Body of pancreas (tissue), 4 donors: Measurements from ENCODE around the gene PIK3CB. TPM values are rescaled to one million over a fixed set of nuclear protein-coding genes. Genes with fewer than 3 reads are reported as not detected.
"Not testable (repeated sequence)": the region's sequence is repeated elsewhere in the genome, so short reads cannot be mapped to it uniquely, and the experiment has no call there.

Experiments used
- ATAC-seq: fragments of 150-250 bp; one replicate; pipeline ENCODE4 v1.9.1; 2016
- DNase-seq, 4 donors: peaks; one replicate each; pipeline ENCODE4 v3.0.0-alpha.2; 2019
- H3K27ac ChIP-seq, 4 donors: fragments of 200-600 bp; sonication (generic); 1 replicate in 3 of 4; 2 replicates in 1 of 4; pipeline versions ENCODE4 v1.5.1 to v1.6.1; 2016 to 2019; ENCODE audit warnings: mild to moderate bottlenecking in 1 of 4, mixed read lengths in 1 of 4, moderate library complexity in 1 of 4
- H3K27me3 ChIP-seq, 2 donors: fragments of 200-600 bp; sonication (generic); one replicate each; pipeline ENCODE4 v1.6.0; 2016; ENCODE audit warnings: mild to moderate bottlenecking in 1 of 2
- H3K36me3 ChIP-seq, 2 donors: fragments of 200-600 bp; sonication (generic); replicated peaks in 1 of 2; 2 replicates each; pipeline ENCODE4 v1.5.1; 2016; ENCODE audit warnings: low read depth in 2 of 2; ENCODE audit not compliant: insufficient read depth in 1 of 2
- H3K4me1 ChIP-seq: fragments of 200-600 bp; sonication (generic); one replicate; pipeline ENCODE4 v1.6.0; 2016
- H3K4me3 ChIP-seq, 2 donors: fragments of 200-600 bp; sonication (generic); 1 replicate in 1 of 2; 2 replicates in 1 of 2; pipeline ENCODE4 v1.5.1; 2016 to 2019
- H3K9me3 ChIP-seq, 3 donors: fragments of 200-600 bp; sonication (generic); 1 replicate in 2 of 3; 2 replicates in 1 of 3; pipeline ENCODE4 v1.5.1; 2016
- POLR2A ChIP-seq, 3 donors: fragments of 450-650 bp; IDR thresholded peaks; one replicate each; pipeline ENCODE4 v1.6.1; 2016; ENCODE audit warnings: antibody characterized with exemption in 3 of 3, mild to moderate bottlenecking in 2 of 3
- WGBS, 2 donors: methylation state at CpG; one replicate each; pipeline ENCODE4 v1.1.5; 2017; 5-methylcytosine and 5-hydroxymethylcytosine counted together
- intact Hi-C: fragments of 100-400 bp; cut with DNase I; formaldehyde crosslinking; loops from one replicate; pipeline ENCODE4 v1.15.1; 2023
- total RNA-seq, 2 donors: library from RNA; depleted of rRNA; stranded (reverse); fragments of >200 nt; gene quantifications; one replicate each; pipeline ENCODE4 v1.1.0, GENCODE V29; 2016
- TF ChIP-seq, protein P1 (sequence below), 7 experiments: fragments of 450-650 bp in 4 of 7; fragments of 200-600 bp in 3 of 7; sonication (generic) in 3 of 7; IDR thresholded peaks; one replicate each; pipeline ENCODE4 v1.5.1; 2016 to 2019; ENCODE audit warnings: antibody characterized with exemption in 7 of 7

PIK3CB gene
- total RNA-seq, 2 donors from 2014 or later: 40.2 to 50.1 TPM

DNA sequence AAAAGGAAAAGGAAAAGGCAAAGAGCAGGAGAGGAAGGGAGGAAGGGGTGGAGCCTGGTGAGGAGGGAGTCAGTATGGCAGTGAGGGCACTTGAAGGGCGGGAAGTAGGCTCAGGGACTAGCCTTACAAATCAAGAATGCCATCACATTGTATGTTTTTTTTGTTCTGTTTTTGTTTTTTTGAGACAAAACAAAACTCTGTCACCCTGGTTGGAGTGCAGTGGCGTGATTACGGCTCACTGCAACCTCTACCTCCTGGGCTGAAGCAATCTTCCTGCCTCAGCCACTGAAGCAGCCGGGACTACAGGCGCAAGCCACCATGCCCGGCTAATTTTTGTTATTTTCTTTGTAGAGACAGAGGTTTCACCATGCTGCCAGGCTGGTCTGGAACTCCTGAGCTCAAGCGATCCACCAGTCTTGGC, 10.5 kb upstream of the PIK3CB start:
- DNase-seq (no peak), ATAC-seq (no peak)
- H3K9me3 ChIP-seq: no peaks in the 10 kb centered on the region
- WGBS, 2 donors: 89 to 94% methylated on average over 7 of the region's 7 CpGs
- H3K4me3 ChIP-seq: no peak overlapping the region
- intact Hi-C loops: no loop called here
- H3K27me3 ChIP-seq: no peaks in the 10 kb centered on the region
- no peak for TF ChIP-seq POLR2A (IDR thresholded peaks at IDR 0.05)
- TF ChIP-seq, protein P1, sequence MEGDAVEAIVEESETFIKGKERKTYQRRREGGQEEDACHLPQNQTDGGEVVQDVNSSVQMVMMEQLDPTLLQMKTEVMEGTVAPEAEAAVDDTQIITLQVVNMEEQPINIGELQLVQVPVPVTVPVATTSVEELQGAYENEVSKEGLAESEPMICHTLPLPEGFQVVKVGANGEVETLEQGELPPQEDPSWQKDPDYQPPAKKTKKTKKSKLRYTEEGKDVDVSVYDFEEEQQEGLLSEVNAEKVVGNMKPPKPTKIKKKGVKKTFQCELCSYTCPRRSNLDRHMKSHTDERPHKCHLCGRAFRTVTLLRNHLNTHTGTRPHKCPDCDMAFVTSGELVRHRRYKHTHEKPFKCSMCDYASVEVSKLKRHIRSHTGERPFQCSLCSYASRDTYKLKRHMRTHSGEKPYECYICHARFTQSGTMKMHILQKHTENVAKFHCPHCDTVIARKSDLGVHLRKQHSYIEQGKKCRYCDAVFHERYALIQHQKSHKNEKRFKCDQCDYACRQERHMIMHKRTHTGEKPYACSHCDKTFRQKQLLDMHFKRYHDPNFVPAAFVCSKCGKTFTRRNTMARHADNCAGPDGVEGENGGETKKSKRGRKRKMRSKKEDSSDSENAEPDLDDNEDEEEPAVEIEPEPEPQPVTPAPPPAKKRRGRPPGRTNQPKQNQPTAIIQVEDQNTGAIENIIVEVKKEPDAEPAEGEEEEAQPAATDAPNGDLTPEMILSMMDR (IDR thresholded peaks at IDR 0.05): no peak
- H3K27ac ChIP-seq: no peak overlapping the region
- no peaks in the 10 kb centered on the region for H3K4me1 ChIP-seq
- no peaks in the 10 kb centered on the region for H3K36me3 ChIP-seq

DNA sequence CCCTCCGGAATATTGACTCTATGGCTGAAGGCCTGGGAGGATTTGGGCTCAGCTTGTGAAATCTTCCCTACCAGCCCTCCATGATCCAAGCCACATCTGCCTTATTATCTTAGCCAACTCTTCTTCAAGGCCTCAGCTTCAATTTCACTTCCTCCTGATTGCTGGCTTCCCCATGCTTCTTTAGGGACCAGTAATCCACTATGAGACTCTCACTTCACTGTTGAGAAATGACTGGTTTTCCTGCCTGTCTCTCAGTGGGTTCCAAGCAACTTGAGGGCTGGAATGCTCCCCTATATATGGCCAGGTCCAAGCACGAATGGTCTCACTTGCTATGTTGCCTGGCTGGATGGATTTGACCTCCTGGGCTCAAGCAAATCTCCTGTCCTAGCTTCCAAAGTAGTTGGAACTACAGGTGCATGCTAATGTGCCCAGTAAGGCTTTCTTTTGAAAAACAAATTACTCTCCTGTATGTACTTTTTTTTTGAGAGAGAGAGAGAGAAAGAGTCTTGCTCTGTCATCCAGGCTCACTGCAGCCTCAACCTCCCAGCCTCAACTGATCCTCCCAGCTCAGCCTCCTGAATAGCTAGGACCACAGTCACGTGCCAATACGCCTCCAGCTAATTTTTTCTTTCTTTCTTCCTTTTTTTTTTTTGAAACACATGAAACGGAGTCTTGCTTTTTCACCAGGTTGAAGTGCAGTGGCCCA, 7.9 kb upstream of the PIK3CB start:
- DNase-seq (peak in 1 of 4 donors; percentile 17), ATAC-seq (no peak)
- 71 to 91% methylated on average over 5 of the region's 5 CpGs for WGBS, 2 donors
- no peaks in the 10 kb centered on the region for H3K36me3 ChIP-seq
- intact Hi-C loops: no loop called here
- no peaks in the 10 kb centered on the region for H3K27me3 ChIP-seq
- H3K27ac ChIP-seq: no peak overlapping the region
- H3K9me3 ChIP-seq: no peaks in the 10 kb centered on the region
- no peak for TF ChIP-seq POLR2A (IDR thresholded peaks at IDR 0.05)
- TF ChIP-seq, protein P1 (IDR thresholded peaks at IDR 0.05): no peak
- no peaks in the 10 kb centered on the region for H3K4me1 ChIP-seq
- H3K4me3 ChIP-seq: no peak overlapping the region

DNA sequence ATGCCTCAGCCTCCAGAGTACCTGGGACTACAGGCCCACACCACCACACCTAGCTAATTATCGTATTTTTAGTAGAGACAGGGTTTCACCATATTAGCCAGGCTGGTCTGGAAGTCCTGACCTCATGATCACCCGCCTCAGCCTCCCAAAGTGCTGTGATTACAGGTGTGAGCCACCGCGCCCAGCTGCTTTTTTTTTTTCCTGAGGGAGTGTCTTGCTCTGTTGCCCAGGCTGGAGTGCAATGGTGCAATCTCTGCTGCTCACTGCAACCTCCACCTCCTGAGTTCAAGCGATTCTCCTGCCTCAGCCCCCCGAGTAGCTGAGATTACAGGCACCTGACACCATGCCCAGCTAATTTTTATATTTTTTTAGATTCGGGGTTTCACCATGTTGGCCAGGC, 3.7 kb upstream of the PIK3CB start:
- DNase-seq, H3K36me3 ChIP-seq, H3K27ac ChIP-seq, H3K4me3 ChIP-seq, H3K27me3 ChIP-seq, intact Hi-C loops, H3K9me3 ChIP-seq, ATAC-seq: not testable (repeated sequence)
- WGBS, 2 donors: 88 to 93% methylated on average over 6 to 7 of the region's 7 CpGs
- H3K4me1 ChIP-seq: peaks cover 10% of the 10 kb centered on the region

DNA sequence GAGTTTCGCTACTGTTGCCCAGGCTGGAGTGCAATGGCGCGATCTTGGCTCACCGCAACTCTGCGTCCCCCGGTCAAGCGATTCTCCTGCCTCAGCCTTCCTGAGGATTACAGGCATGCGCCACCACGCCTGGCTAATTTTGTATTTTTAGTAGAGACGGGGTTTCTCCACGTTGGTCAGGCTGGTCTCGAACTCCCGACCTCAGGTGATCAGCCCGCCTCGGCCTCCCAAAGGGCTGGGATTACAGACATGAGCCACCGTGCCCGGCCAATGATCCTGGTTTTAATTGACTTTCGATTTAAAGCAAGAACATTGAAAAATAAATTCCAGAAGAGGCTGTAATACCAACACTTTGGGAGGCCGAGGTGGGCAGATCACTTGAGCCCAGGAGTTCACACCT, 1.1 kb upstream of the PIK3CB start:
- ATAC-seq, intact Hi-C loops: not testable (repeated sequence)
- H3K27ac ChIP-seq: peak overlapping the region in 3 of 4 donors; percentile 89 to 97 (median 92)

DNA sequence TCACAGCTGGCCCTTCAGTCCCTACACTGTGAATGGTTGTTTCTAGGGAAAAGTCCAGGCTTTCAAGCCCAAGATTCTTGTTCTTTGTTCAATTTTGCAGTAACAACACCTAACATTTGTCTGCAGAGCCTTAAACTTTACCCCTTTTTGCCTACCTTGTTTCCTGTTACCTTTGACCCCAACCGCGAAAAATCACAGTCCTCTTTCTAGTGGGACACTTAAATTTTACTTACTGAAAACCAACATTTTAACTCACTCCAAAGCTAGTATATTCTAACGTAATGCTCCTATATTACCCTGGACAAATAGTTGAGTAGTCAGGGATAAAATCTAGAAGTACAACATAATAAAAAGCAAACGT, 649 bp upstream of the PIK3CB start:
- intact Hi-C loops: no loop called here

More for the DNA sequence above, 1.1 kb upstream of the PIK3CB start:
- WGBS, 2 donors: 90 to 93% methylated on average over 19 of the region's 19 CpGs
- not testable (repeated sequence) for DNase-seq, H3K36me3 ChIP-seq, H3K4me3 ChIP-seq, H3K9me3 ChIP-seq, H3K27me3 ChIP-seq
- H3K4me1 ChIP-seq: peaks cover 28% of the 10 kb centered on the region

More for the DNA sequence above, 649 bp upstream of the PIK3CB start:
- Histone ChIP-seq H3K27ac (peak overlapping the region; percentile 87 to 97 (median 90)), H3K27me3 (no peaks in the 10 kb centered on the region), H3K4me3 (peak overlapping the region in 1 of 2 donors; percentile 41), H3K36me3 (no peaks in the 10 kb centered on the region), H3K9me3 (no peaks in the 10 kb centered on the region), H3K4me1 (peaks cover 28% of the 10 kb centered on the region)
- WGBS, 2 donors: 19 to 21% methylated on average over 4 of the region's 4 CpGs
- TF ChIP-seq POLR2A (IDR thresholded peaks at IDR 0.05): no peak
- TF ChIP-seq, protein P1 (IDR thresholded peaks at IDR 0.05): no peak
- ATAC-seq (no peak), DNase-seq (no peak)
